Left ventricle myocardium inferior (tissue), 1 donor: ENCODE results near the gene EPHA3. TPM values are rescaled to one million over a fixed set of nuclear protein-coding genes. Genes with fewer than 3 reads are reported as not detected.

ENCODE experiments used
- DNase-seq: peaks from one replicate; pipeline ENCODE4 v3.0.0-alpha.2; 2020
- H3K27ac ChIP-seq: fragments of 200-600 bp; replicated peaks from 2 replicates; pipeline ENCODE4 v1.8.0; 2021
- H3K27me3 ChIP-seq: fragments of 200-600 bp; 2 replicates; pipeline ENCODE4 v1.8.0; 2021; ENCODE audit warnings: low read depth
- H3K36me3 ChIP-seq: fragments of 200-600 bp; 2 replicates; pipeline ENCODE4 v1.8.0; 2021
- H3K4me1 ChIP-seq: fragments of 200-600 bp; 2 replicates; pipeline ENCODE4 v1.8.0; 2021
- H3K4me3 ChIP-seq: fragments of 200-600 bp; 2 replicates; pipeline ENCODE4 v1.8.0; 2021; ENCODE audit warnings: mild to moderate bottlenecking, moderate library complexity
- H3K9me3 ChIP-seq: fragments of 200-600 bp; replicated peaks from 2 replicates; pipeline ENCODE4 v1.8.0; 2021
- CTCF ChIP-seq: fragments of 200-600 bp; IDR thresholded peaks from 2 replicates; pipeline ENCODE4 v1.8.0; 2021; ENCODE audit warnings: antibody characterized with exemption, mild to moderate bottlenecking, borderline replicate concordance
- intact Hi-C: fragments of 100-400 bp; cut with micrococcal nuclease; formaldehyde crosslinking; loops from one replicate; pipeline ENCODE4 v1.11.0; 2022
- total RNA-seq: library from RNA; stranded (reverse); fragmentation: NEBNext Ultra II Directional; extraction: Animal tissue kit (Norgen Biotek cat#: 25700); gene quantifications from one replicate; pipeline ENCODE4 v1.2.1, GENCODE V29; 2021
- donor health status: DM: no; HTN: yes; CAD: no; lungs with severe emphysema.

The EPHA3 gene
- total RNA-seq, 1 donor from 2014 or later = 3.5 TPM

- Histone ChIP-seq H3K36me3 (no peaks in the 10 kb centered on the region), H3K4me1 (peaks cover 6% of the 10 kb centered on the region), H3K9me3 (no peaks in the 10 kb centered on the region), H3K27ac (peak overlapping the region; percentile 3), H3K27me3 (peaks cover 6% of the 10 kb centered on the region), H3K4me3 (no peak overlapping the region)
- no peak for TF ChIP-seq CTCF
- DNase-seq = no peak
- intact Hi-C loops = no loop called here
Measured at GRCh38 chr3:89101251-89101650, 6.2 kb upstream of the EPHA3 start.

GRCh38 chr3:89101921-89102320 is 5.5 kb upstream of the EPHA3 start:
- H3K27me3 ChIP-seq = peaks cover 13% of the 10 kb centered on the region
- peaks cover 6% of the 10 kb centered on the region for H3K4me1 ChIP-seq
- no peaks in the 10 kb centered on the region for H3K9me3 ChIP-seq
- intact Hi-C loops = no loop called here
- H3K27ac ChIP-seq = peak overlapping the region; percentile 3
- no peak for DNase-seq
- no peak for TF ChIP-seq CTCF
- H3K36me3 ChIP-seq = no peaks in the 10 kb centered on the region
- no peak overlapping the region for H3K4me3 ChIP-seq

- DNase-seq = no peak
- H3K4me1 ChIP-seq = peaks cover 18% of the 10 kb centered on the region
- no peaks in the 10 kb centered on the region for H3K36me3 ChIP-seq
- no peak for TF ChIP-seq CTCF
- peaks cover 35% of the 10 kb centered on the region for H3K27me3 ChIP-seq
- no peaks in the 10 kb centered on the region for H3K9me3 ChIP-seq
- intact Hi-C loops = no loop called here
- peak overlapping the region; percentile 53 for H3K27ac ChIP-seq
- peak overlapping the region; percentile 37 for H3K4me3 ChIP-seq
Measured at GRCh38 chr3:89104499-89104898, 2.9 kb upstream of the EPHA3 start.

GRCh38 chr3:89105503-89105902 is 1.9 kb upstream of the EPHA3 start:
- Histone ChIP-seq H3K27me3 (peaks cover 41% of the 10 kb centered on the region), H3K9me3 (no peaks in the 10 kb centered on the region), H3K27ac (peak overlapping the region; percentile 53), H3K36me3 (no peaks in the 10 kb centered on the region), H3K4me3 (no peak overlapping the region), H3K4me1 (peaks cover 18% of the 10 kb centered on the region)
- intact Hi-C loops = no loop called here
- TF ChIP-seq CTCF = no peak
- no peak for DNase-seq

GRCh38 chr3:89108291-89108550 is 800 bp downstream of the EPHA3 start:
- TF ChIP-seq CTCF = no peak
- no peak for DNase-seq
- intact Hi-C loops = no loop called here
- peaks cover 12% of the 10 kb centered on the region for H3K4me1 ChIP-seq
- peak overlapping the region; percentile 66 for H3K4me3 ChIP-seq
- peaks cover 59% of the 10 kb centered on the region for H3K27me3 ChIP-seq
- H3K36me3 ChIP-seq = no peaks in the 10 kb centered on the region
- no peaks in the 10 kb centered on the region for H3K9me3 ChIP-seq
- H3K27ac ChIP-seq = peak overlapping the region; percentile 44

GRCh38 chr3:89113344-89113743 is 5.9 kb downstream of the EPHA3 start:
- peaks cover 55% of the 10 kb centered on the region for H3K27me3 ChIP-seq
- intact Hi-C loops = no loop called here
- no peak for DNase-seq
- H3K4me1 ChIP-seq = peaks cover 10% of the 10 kb centered on the region
- TF ChIP-seq CTCF = no peak
- H3K36me3 ChIP-seq = no peaks in the 10 kb centered on the region
- peak overlapping the region; percentile 72 for H3K27ac ChIP-seq
- H3K4me3 ChIP-seq = no peak overlapping the region
- H3K9me3 ChIP-seq = no peaks in the 10 kb centered on the region
